Astrocyte (in vitro differentiated cells and primary cell): ENCODE data around the gene TBRG4. TPM values are rescaled to one million over a fixed set of nuclear protein-coding genes. Genes with fewer than 3 reads are reported as not detected.

Experiments
- DNase-seq: peaks from one replicate; pipeline ENCODE4 v3.0.0-alpha.2; 2010; ENCODE audit warnings: low read depth
- FAIRE-seq: peaks from 2 replicates; lab custom pipeline; 2011; peaks lifted over from hg19 to GRCh38; lab: Jason Lieb, UNC
- H2AFZ ChIP-seq: 2 replicates; pipeline ENCODE4 v1.6.0; 2012; ENCODE audit warnings: low read depth, low read length, inconsistent platforms
- H3K27ac ChIP-seq: 2 replicates; pipeline ENCODE4 v1.5.1; 2011; ENCODE audit warnings: low read depth, low read length, inconsistent platforms
- H3K27me3 ChIP-seq: 2 replicates; pipeline ENCODE4 v1.6.0; 2011; ENCODE audit warnings: low read length, inconsistent platforms; ENCODE audit not compliant: insufficient read depth
- H3K36me3 ChIP-seq: 2 replicates; pipeline ENCODE4 v1.5.1; 2011; ENCODE audit warnings: low read length, inconsistent platforms; ENCODE audit not compliant: insufficient read depth
- H3K4me1 ChIP-seq: 2 replicates; pipeline ENCODE4 v1.5.1; 2011; ENCODE audit warnings: low read length, inconsistent platforms; ENCODE audit not compliant: insufficient read depth
- H3K4me2 ChIP-seq: 2 replicates; pipeline ENCODE4 v1.6.0; 2012; ENCODE audit warnings: low read length, inconsistent platforms
- H3K4me3 ChIP-seq: 2 replicates; pipeline ENCODE4 v1.5.1; 2011; ENCODE audit warnings: low read depth, mild to moderate bottlenecking, low read length, inconsistent platforms; ENCODE audit not compliant: insufficient read depth
- H3K79me2 ChIP-seq: 2 replicates; pipeline ENCODE4 v1.6.0; 2012; ENCODE audit warnings: mild to moderate bottlenecking, low read length, inconsistent platforms; ENCODE audit not compliant: insufficient read depth
- H3K9ac ChIP-seq: 2 replicates; pipeline ENCODE4 v1.6.0; 2012; ENCODE audit warnings: mild to moderate bottlenecking, low read length, inconsistent platforms
- H3K9me3 ChIP-seq: 2 replicates; pipeline ENCODE4 v1.5.1; 2012; ENCODE audit warnings: low read depth, mild to moderate bottlenecking, low read length, inconsistent platforms; ENCODE audit not compliant: insufficient read depth
- H4K20me1 ChIP-seq: 2 replicates; pipeline ENCODE4 v1.6.0; 2012; ENCODE audit warnings: low read length, inconsistent platforms; ENCODE audit not compliant: insufficient read depth
- H3K27ac Mint-ChIP-seq: one replicate; pipeline ENCODE4 v1.8.0; 2021; ENCODE audit warnings: mild to moderate bottlenecking, mixed read lengths; ENCODE audit not compliant: unreplicated experiment
- H3K27me3 Mint-ChIP-seq: one replicate; pipeline ENCODE4 v1.8.0; 2021; ENCODE audit warnings: low read depth, mixed read lengths; ENCODE audit not compliant: unreplicated experiment
- H3K36me3 Mint-ChIP-seq: one replicate; pipeline ENCODE4 v1.8.0; 2021; ENCODE audit warnings: low read depth, mixed read lengths; ENCODE audit not compliant: unreplicated experiment
- H3K4me1 Mint-ChIP-seq: one replicate; pipeline ENCODE4 v1.8.0; 2021; ENCODE audit warnings: low read depth, mixed read lengths; ENCODE audit not compliant: unreplicated experiment
- H3K4me3 Mint-ChIP-seq: one replicate; pipeline ENCODE4 v1.8.0; 2021; ENCODE audit warnings: mild to moderate bottlenecking, moderate library complexity, mixed read lengths; ENCODE audit not compliant: unreplicated experiment
- H3K9me3 Mint-ChIP-seq: one replicate; pipeline ENCODE4 v1.8.0; 2021; ENCODE audit warnings: mild to moderate bottlenecking, mixed read lengths; ENCODE audit not compliant: unreplicated experiment
- EZH2 ChIP-seq: IDR thresholded peaks from 2 replicates; pipeline ENCODE4 v1.6.1; 2012; ENCODE audit warnings: mild to moderate bottlenecking, low read length, inconsistent platforms; ENCODE audit not compliant: insufficient read depth
- total RNA-seq: library from RNA; stranded (reverse); gene quantifications from 2 replicates; pipeline ENCODE4 v1.2.1, GENCODE V29; 2021
- TF ChIP-seq, protein P1 (sequence below): IDR thresholded peaks from 2 replicates; pipeline ENCODE4 v1.5.1; 2011; ENCODE audit warnings: low read depth, mild to moderate bottlenecking, inconsistent platforms, low read length, moderate library complexity; ENCODE audit not compliant: insufficient read depth

Gene TBRG4
- total RNA-seq, 1 donor from 2014 or later: 65.2 TPM

DNA sequence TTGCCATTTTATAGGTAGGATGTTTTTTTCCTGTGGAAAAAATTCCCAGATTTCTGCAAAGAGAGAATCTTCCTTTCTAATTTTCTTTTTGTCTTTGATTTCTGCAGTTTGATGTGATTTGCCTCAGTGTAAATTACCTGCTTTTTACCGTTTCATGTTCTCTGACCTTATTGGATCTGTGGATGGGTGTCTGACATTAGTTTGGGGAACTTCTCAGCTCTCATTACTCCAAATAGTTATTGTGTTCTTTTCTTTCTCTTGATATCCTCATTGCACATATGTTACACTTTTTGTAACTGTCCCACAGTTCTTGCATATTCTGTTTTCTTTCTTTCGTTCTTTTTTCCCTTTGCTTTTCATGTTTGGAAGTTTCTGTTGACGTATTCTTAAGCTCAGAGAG lies 51.2 kb downstream of the TBRG4 start:
- H2AFZ ChIP-seq: no peak overlapping the region
- peaks cover 4% of the 10 kb centered on the region for H3K36me3 ChIP-seq
- no peak overlapping the region for H3K27ac ChIP-seq
- no peak overlapping the region for H3K4me3 ChIP-seq
- H4K20me1 ChIP-seq: peaks cover 80% of the 10 kb centered on the region
- H3K9me3 ChIP-seq: no peaks in the 10 kb centered on the region
- TF ChIP-seq, protein P1, sequence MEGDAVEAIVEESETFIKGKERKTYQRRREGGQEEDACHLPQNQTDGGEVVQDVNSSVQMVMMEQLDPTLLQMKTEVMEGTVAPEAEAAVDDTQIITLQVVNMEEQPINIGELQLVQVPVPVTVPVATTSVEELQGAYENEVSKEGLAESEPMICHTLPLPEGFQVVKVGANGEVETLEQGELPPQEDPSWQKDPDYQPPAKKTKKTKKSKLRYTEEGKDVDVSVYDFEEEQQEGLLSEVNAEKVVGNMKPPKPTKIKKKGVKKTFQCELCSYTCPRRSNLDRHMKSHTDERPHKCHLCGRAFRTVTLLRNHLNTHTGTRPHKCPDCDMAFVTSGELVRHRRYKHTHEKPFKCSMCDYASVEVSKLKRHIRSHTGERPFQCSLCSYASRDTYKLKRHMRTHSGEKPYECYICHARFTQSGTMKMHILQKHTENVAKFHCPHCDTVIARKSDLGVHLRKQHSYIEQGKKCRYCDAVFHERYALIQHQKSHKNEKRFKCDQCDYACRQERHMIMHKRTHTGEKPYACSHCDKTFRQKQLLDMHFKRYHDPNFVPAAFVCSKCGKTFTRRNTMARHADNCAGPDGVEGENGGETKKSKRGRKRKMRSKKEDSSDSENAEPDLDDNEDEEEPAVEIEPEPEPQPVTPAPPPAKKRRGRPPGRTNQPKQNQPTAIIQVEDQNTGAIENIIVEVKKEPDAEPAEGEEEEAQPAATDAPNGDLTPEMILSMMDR: no peak
- no peak for TF ChIP-seq EZH2
- peaks cover 3% of the 10 kb centered on the region for H3K9me3 Mint-ChIP-seq
- peaks cover 2% of the 10 kb centered on the region for H3K4me1 Mint-ChIP-seq
- peaks cover 15% of the 10 kb centered on the region for H3K36me3 Mint-ChIP-seq
- no peak overlapping the region for H3K9ac ChIP-seq
- H3K4me2 ChIP-seq: no peak overlapping the region
- no peak overlapping the region for H3K27ac Mint-ChIP-seq
- no peaks in the 10 kb centered on the region for H3K27me3 ChIP-seq
- peaks cover 71% of the 10 kb centered on the region for H3K79me2 ChIP-seq
- FAIRE-seq: no peak
- DNase-seq: no peak
- H3K4me1 ChIP-seq: no peaks in the 10 kb centered on the region
- no peak overlapping the region for H3K4me3 Mint-ChIP-seq
- no peaks in the 10 kb centered on the region for H3K27me3 Mint-ChIP-seq

DNA sequence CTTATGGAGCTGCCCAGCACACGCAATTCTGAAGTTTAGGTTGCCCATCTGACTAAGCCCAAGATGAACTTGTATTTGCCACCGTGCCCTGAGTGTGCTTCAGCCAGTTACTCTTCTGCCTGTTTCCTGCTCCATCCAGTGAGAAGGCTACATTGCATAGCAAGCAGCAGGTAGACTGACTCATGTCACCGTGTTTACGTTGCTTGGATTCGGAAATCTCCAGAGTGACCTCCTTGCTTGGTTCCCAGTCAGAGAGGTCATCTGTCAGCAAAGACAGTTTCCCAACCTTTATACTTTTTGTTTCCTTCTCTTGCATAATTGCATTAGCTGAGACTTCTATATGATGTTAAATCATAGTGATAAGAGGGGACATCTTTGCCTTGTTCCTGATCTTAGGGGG lies 53.6 kb downstream of the TBRG4 start:
- Mint-ChIP-seq H3K9me3 (no peaks in the 10 kb centered on the region), H3K4me3 (no peak overlapping the region), H3K4me1 (peaks cover 2% of the 10 kb centered on the region), H3K27ac (no peak overlapping the region), H3K36me3 (peaks cover 9% of the 10 kb centered on the region), H3K27me3 (no peaks in the 10 kb centered on the region)
- no peaks in the 10 kb centered on the region for H3K4me1 ChIP-seq
- no peak overlapping the region for H3K4me3 ChIP-seq
- no peak overlapping the region for H2AFZ ChIP-seq
- no peaks in the 10 kb centered on the region for H3K27me3 ChIP-seq
- H3K9ac ChIP-seq: no peak overlapping the region
- DNase-seq (no peak), FAIRE-seq (no peak)
- no peak overlapping the region for H3K27ac ChIP-seq
- no peaks in the 10 kb centered on the region for H3K9me3 ChIP-seq
- peaks cover 75% of the 10 kb centered on the region for H3K79me2 ChIP-seq
- TF ChIP-seq EZH2: no peak
- TF ChIP-seq, protein P1: no peak
- peaks cover 76% of the 10 kb centered on the region for H4K20me1 ChIP-seq
- no peaks in the 10 kb centered on the region for H3K36me3 ChIP-seq
- H3K4me2 ChIP-seq: no peak overlapping the region

DNA sequence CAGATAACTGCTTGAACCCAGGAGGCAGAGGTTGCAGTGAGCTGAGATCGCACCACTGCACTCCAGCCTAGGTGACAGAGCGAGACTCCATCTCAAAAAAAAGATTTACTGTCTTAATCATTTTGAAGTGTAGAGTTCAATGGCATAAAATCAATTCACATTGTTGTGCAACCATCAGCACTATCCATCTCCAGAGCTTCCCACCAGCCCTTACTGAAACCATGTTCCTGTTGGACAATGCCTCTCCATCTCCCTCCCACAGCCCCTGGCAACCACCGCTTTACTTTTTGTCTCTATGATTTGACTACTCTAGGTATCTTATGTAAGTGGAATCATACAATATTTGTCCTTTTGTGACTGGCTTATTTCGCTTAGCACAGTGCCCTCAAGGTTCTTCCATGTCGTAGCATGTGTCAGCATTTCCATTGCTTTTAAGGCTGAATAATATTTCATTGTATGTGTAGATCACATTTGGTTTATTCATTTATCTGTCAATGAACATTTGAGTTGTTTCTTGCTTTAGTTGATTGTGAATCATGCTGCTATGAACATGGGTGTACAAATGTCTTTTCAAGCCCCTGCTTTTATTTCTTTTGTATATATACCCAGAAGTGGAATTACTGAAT lies 55.8 kb downstream of the TBRG4 start:
- H4K20me1 ChIP-seq: peaks cover 65% of the 10 kb centered on the region
- H3K27ac Mint-ChIP-seq: no peak overlapping the region
- no peak overlapping the region for H3K4me2 ChIP-seq
- peaks cover 55% of the 10 kb centered on the region for H3K79me2 ChIP-seq
- no peak overlapping the region for H3K4me3 ChIP-seq
- no peak overlapping the region for H2AFZ ChIP-seq
- H3K9me3 ChIP-seq: no peaks in the 10 kb centered on the region
- H3K36me3 Mint-ChIP-seq: peaks cover 16% of the 10 kb centered on the region
- H3K27ac ChIP-seq: no peak overlapping the region
- TF ChIP-seq, protein P1: no peak
- TF ChIP-seq EZH2: no peak
- H3K36me3 ChIP-seq: no peaks in the 10 kb centered on the region
- H3K27me3 Mint-ChIP-seq: no peaks in the 10 kb centered on the region
- peaks cover 2% of the 10 kb centered on the region for H3K4me1 Mint-ChIP-seq
- DNase-seq (no peak), FAIRE-seq (no peak)
- no peak overlapping the region for H3K4me3 Mint-ChIP-seq
- no peaks in the 10 kb centered on the region for H3K4me1 ChIP-seq
- no peaks in the 10 kb centered on the region for H3K27me3 ChIP-seq
- no peak overlapping the region for H3K9ac ChIP-seq
- H3K9me3 Mint-ChIP-seq: no peaks in the 10 kb centered on the region
